GM12874 (cell line): ENCODE measurements around the gene CIITA.

Source experiments
- CTCF ChIP-seq: IDR thresholded peaks from 2 replicates; pipeline ENCODE4 v1.5.1; 2011; ENCODE audit warnings: low read depth, mild to moderate bottlenecking, control low read depth, low read length, moderate library complexity; ENCODE audit not compliant: insufficient read depth

Gene CIITA

GRCh38 chr16:10919003-10919351 lies 42.0 kb downstream of the CIITA start:
- no peak for TF ChIP-seq CTCF

- TF ChIP-seq CTCF = no peak
Measured at GRCh38 chr16:10920726-10921427, 43.9 kb downstream of the CIITA start.

GRCh38 chr16:10921536-10922327 lies 44.7 kb downstream of the CIITA start:
- no peak for TF ChIP-seq CTCF

DNA sequence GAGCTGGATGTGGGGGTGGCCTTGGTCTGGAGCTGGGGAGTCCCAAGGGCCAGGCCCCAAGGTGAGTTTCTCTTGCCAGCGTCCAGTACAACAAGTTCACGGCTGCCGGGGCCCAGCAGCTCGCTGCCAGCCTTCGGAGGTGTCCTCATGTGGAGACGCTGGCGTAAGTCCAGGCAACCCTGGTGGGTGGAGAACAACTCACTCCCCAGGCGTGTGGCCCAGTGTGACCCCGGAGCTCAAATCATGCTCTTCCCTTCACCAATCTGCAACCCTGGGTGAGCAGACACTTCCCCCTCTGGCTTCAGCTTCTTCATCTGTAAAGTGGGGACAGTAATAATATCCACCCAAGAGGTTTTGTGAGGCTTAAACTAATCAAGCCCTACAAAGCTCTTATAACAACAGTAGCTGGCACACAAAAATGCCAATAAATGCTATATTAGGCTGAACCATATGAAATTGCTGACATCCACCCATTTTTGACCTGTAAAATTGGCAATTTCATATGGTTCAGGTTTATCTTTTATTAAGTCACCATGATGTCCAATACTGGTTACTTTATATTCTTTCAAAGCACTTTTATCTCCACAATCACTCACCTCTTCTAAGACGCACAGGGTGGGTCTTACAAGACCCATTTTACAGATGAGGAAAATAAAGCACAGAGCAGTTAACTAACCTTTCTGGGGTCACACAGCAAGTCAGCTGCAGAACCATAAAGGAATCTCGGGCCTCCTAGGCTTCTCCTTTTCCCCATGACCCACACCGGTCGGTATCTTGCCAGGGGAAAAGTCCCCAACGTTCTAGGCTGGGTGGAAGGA lies 45.5 kb downstream of the CIITA start:
- TF ChIP-seq CTCF = no peak

- no peak for TF ChIP-seq CTCF
Measured at GRCh38 chr16:10923146-10923649, 46.2 kb downstream of the CIITA start.

DNA sequence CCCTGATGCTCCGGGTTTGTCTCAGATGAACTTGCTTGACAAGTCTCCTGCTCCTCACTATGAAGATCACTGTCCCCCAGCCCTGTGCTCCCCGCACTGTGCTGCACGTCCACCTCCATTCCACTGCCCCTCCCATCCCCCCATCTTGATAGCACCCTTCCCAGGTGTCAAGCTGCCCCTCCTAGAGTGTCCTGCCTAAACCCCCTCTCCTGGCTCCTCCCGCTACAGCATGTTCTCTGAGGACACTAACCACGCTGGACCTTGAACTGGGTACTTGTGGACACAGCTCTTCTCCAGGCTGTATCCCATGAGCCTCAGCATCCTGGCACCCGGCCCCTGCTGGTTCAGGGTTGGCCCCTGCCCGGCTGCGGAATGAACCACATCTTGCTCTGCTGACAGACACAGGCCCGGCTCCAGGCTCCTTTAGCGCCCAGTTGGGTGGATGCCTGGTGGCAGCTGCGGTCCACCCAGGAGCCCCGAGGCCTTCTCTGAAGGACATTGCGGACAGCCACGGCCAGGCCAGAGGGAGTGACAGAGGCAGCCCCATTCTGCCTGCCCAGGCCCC lies 46.7 kb downstream of the CIITA start:
- no peak for TF ChIP-seq CTCF

DNA sequence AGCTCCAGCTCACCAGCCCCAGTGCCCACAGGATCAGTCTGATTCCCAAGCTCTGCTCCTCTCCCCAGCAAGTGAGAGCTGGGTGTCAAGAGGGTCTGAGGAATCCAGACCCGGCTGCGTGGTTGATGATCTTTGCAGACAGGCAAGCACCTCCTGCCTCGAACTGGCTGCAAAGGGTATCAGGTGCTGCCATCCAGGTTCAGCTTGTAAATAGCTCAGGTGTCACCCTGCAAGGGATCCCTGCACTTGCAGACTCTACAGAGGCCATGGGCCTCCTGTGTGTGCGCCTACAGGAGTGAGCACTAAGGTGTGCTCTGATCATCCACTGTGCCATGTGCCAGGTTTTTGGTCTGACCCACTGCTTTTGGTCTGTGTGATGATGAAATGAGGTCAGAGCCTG lies 49.1 kb downstream of the CIITA start:
- no peak for TF ChIP-seq CTCF
